ENCODE data around the gene PIK3IP1.

The PIK3IP1 gene

DNA sequence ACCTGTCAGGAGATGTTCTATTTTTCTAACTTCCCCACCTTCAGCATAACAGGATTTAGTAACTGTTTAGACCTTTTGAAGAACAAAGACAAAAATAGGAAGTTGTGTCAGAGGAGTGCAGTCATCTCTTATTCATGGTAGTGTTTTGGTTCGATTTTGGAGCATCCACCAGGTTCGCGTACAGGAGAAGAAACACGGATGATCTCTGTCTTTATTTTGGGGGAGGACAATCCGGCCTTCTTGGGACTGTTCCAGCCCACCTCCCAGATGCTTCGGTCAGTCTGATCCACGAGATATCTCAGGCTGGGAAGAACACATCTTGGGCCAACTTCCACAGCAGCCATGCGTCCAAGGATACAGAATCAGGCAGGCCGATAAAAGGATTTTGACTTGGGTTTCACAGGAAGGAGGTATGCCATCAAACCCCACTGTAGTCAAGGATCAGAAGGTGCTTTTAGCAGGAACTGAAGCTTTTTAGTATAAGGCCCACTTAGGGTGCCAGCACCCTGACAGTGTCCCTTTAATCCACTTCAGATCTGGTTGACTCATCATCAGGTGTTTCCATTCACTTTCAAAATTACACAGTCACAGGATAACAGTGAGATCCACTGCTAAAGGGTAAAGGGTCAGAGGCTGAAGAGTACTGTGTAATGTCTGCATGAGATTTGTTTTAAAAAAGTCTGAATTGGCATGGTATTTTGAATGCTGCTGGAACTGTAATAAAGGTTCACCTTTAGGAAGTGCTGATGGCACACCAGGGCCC is 37.3 kb upstream of the PIK3IP1 start:
- H3K9me2 ChIP-seq (replicated peaks; ENCODE audit: insufficient read depth, low read length), result no peaks in the 10 kb centered on the region
- no peak overlapping the region for H3K4me2 ChIP-seq (ENCODE audit: low read depth, low read length, poor library complexity, severe bottlenecking)
- TF ChIP-seq, protein P1, sequence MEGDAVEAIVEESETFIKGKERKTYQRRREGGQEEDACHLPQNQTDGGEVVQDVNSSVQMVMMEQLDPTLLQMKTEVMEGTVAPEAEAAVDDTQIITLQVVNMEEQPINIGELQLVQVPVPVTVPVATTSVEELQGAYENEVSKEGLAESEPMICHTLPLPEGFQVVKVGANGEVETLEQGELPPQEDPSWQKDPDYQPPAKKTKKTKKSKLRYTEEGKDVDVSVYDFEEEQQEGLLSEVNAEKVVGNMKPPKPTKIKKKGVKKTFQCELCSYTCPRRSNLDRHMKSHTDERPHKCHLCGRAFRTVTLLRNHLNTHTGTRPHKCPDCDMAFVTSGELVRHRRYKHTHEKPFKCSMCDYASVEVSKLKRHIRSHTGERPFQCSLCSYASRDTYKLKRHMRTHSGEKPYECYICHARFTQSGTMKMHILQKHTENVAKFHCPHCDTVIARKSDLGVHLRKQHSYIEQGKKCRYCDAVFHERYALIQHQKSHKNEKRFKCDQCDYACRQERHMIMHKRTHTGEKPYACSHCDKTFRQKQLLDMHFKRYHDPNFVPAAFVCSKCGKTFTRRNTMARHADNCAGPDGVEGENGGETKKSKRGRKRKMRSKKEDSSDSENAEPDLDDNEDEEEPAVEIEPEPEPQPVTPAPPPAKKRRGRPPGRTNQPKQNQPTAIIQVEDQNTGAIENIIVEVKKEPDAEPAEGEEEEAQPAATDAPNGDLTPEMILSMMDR (IDR thresholded peaks at IDR 0.05; ENCODE audit: insufficient read depth, low read length, poor library complexity, severe bottlenecking), result no peak
- no peak for TF ChIP-seq EZH2phosphoT487 (conservative IDR thresholded peaks at IDR 0.05; ENCODE audit: low read length)
- H3K9ac ChIP-seq (ENCODE audit: low read length), result no peak overlapping the region
- H2AFZ ChIP-seq (ENCODE audit: low read depth, low read length, severe bottlenecking), result no peak overlapping the region
- H4K20me1 ChIP-seq (ENCODE audit: low read depth, low read length), result no peaks in the 10 kb centered on the region
- peaks cover 18% of the 10 kb centered on the region for H3K36me3 ChIP-seq (ENCODE audit: low read length)
- no peaks in the 10 kb centered on the region for H3K27me3 ChIP-seq (ENCODE audit: low read length)
- H3K4me3 ChIP-seq (ENCODE audit: insufficient read depth, low read length, poor library complexity, severe bottlenecking), result no peak overlapping the region
- H3K27ac ChIP-seq (ENCODE audit: low read depth, low read length), result no peak overlapping the region
- H3F3A ChIP-seq (ENCODE audit: insufficient read depth), result no peaks in the 10 kb centered on the region
- H3K79me2 ChIP-seq (ENCODE audit: insufficient read depth, low read length), result no peaks in the 10 kb centered on the region; the same call in none of the 2 replicates
- no peaks in the 10 kb centered on the region for H3K9me3 ChIP-seq (ENCODE audit: insufficient read depth, low read length)

DNA sequence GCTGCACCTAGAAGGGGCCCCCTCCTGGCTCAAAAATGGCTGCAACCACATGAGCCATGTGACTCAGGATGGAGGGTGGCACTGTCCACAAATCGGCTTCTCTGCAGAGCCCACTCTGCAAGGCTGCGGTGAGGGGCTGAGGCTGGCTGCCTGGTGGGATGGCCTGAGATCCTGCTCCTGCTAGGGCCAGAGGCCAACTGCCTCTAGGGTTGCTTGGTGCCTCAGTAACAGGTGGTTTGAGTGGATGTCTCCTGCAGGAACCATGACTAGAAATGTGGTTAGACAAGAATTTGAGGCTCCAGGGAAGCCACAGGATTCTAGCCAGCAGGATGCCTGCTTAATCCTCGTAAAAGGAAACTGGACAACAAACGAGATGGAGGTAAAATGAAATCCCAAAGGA is 36.7 kb upstream of the PIK3IP1 start:
- peaks cover 17% of the 10 kb centered on the region for H3K36me3 ChIP-seq (ENCODE audit: low read length)
- no peak overlapping the region for H3K4me3 ChIP-seq (ENCODE audit: insufficient read depth, low read length, poor library complexity, severe bottlenecking)
- H3K9me2 ChIP-seq (replicated peaks; ENCODE audit: insufficient read depth, low read length), result no peaks in the 10 kb centered on the region
- H3K4me2 ChIP-seq (ENCODE audit: low read depth, low read length, poor library complexity, severe bottlenecking), result no peak overlapping the region
- H3K9ac ChIP-seq (ENCODE audit: low read length), result no peak overlapping the region
- no peak for TF ChIP-seq EZH2phosphoT487 (conservative IDR thresholded peaks at IDR 0.05; ENCODE audit: low read length)
- TF ChIP-seq, protein P1 (IDR thresholded peaks at IDR 0.05; ENCODE audit: insufficient read depth, low read length, poor library complexity, severe bottlenecking), result no peak
- no peaks in the 10 kb centered on the region for H3K27me3 ChIP-seq (ENCODE audit: low read length)
- no peaks in the 10 kb centered on the region; the same call in none of the 2 replicates for H3K79me2 ChIP-seq (ENCODE audit: insufficient read depth, low read length)
- no peaks in the 10 kb centered on the region for H3F3A ChIP-seq (ENCODE audit: insufficient read depth)
- H3K27ac ChIP-seq (ENCODE audit: low read depth, low read length), result no peak overlapping the region
- H3K9me3 ChIP-seq (ENCODE audit: insufficient read depth, low read length), result no peaks in the 10 kb centered on the region
- no peaks in the 10 kb centered on the region for H4K20me1 ChIP-seq (ENCODE audit: low read depth, low read length)
- no peak overlapping the region for H2AFZ ChIP-seq (ENCODE audit: low read depth, low read length, severe bottlenecking)

DNA sequence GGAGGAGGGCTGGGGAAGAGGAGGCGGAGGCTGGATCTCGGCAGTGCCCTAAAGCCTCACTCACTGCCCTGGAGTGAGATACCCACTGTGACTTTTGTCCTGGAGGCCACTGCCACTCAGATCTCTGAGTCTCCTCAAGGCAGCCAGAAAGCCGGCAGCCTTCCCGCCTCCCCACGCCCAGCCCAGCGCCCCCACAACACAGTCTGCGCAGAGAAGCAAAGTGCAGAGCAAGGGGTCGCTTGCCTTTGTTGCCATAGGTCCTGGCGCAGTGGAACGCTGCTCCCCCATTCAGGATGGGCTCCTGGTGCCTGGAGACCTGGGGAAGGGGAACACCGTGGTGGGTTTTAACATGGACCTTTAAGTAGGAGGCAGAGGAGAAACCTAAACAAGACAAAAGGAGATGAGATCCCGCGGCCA is 36.3 kb upstream of the PIK3IP1 start:
- Histone ChIP-seq H3K9me3 (ENCODE audit: insufficient read depth, low read length) (no peaks in the 10 kb centered on the region), H3K27me3 (ENCODE audit: low read length) (no peaks in the 10 kb centered on the region), H3K79me2 (ENCODE audit: insufficient read depth, low read length) (no peaks in the 10 kb centered on the region; the same call in none of the 2 replicates), H3K9me2 (replicated peaks; ENCODE audit: insufficient read depth, low read length) (no peaks in the 10 kb centered on the region), H3K36me3 (ENCODE audit: low read length) (peaks cover 12% of the 10 kb centered on the region; the same call in 1 of the 2 replicates), H3K27ac (ENCODE audit: low read depth, low read length) (no peak overlapping the region), H3K9ac (ENCODE audit: low read length) (no peak overlapping the region), H3K4me2 (ENCODE audit: low read depth, low read length, poor library complexity, severe bottlenecking) (no peak overlapping the region), H3F3A (ENCODE audit: insufficient read depth) (no peaks in the 10 kb centered on the region), H4K20me1 (ENCODE audit: low read depth, low read length) (no peaks in the 10 kb centered on the region), H3K4me3 (ENCODE audit: insufficient read depth, low read length, poor library complexity, severe bottlenecking) (no peak overlapping the region), H2AFZ (ENCODE audit: low read depth, low read length, severe bottlenecking) (no peak overlapping the region)
- no peak for TF ChIP-seq EZH2phosphoT487 (conservative IDR thresholded peaks at IDR 0.05; ENCODE audit: low read length)
- TF ChIP-seq, protein P1 (IDR thresholded peaks at IDR 0.05; ENCODE audit: insufficient read depth, low read length, poor library complexity, severe bottlenecking), result no peak

Data from SU-DHL-6 (cell line).